Activated CD4-positive, alpha-beta T cell treated with anti-CD3 and anti-CD28 coated beads, Interleukin-2, amount 10 ng/mL, durations not matched to agents 24 days and 14 days (primary cell): ENCODE data around the gene PCMTD2. TPM values are rescaled to one million over a fixed set of nuclear protein-coding genes. Genes with fewer than 3 reads are reported as not detected.

ENCODE experiments used
- DNase-seq: peaks from one replicate; pipeline ENCODE4 v3.0.0; 2022
- H3K27ac Mint-ChIP-seq: one replicate; pipeline ENCODE4 v1.8.0; 2022; ENCODE audit warnings: mild to moderate bottlenecking, mixed read lengths
- H3K27me3 Mint-ChIP-seq: one replicate; pipeline ENCODE4 v1.8.0; 2022; ENCODE audit warnings: mixed read lengths
- H3K36me3 Mint-ChIP-seq: one replicate; pipeline ENCODE4 v1.8.0; 2022; ENCODE audit warnings: low read depth, mild to moderate bottlenecking, mixed read lengths
- H3K4me1 Mint-ChIP-seq: one replicate; pipeline ENCODE4 v1.8.0; 2021; ENCODE audit warnings: mixed read lengths
- H3K4me3 Mint-ChIP-seq: one replicate; pipeline ENCODE4 v1.8.0; 2022; ENCODE audit warnings: mild to moderate bottlenecking, moderate library complexity, mixed read lengths
- H3K9me3 Mint-ChIP-seq: one replicate; pipeline ENCODE4 v1.8.0; 2021; ENCODE audit warnings: mixed read lengths
- intact Hi-C: fragments of 100-400 bp; cut with micrococcal nuclease; formaldehyde crosslinking; loops from one replicate; pipeline ENCODE4 v1.15.1; 2023
- total RNA-seq: library from RNA; stranded (reverse); gene quantifications from 2 replicates; pipeline ENCODE4 v1.2.3, GENCODE V29; 2022

The PCMTD2 gene
- total RNA-seq, 1 donor from 2014 or later: 34.6 TPM

DNA sequence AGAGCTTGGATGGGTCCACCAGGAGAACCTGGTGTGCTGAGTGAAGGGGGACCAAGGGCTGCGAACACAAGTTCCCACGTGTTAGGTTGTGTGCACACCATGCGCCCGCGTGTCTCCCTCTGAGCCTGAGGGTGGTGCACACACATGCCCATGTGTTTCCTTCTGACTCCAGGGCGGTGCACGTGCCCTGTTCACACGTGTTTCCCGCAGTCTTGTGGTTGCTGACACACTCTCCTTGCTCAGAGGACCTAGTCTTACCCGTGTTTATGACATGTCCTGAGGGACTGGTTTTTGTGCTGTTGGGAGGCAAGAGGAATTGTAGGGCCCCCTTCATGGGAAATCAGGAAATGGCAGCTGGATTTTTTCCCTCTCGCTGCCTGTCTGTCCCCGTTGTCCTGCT is 36.3 kb upstream of the PCMTD2 start:
- no peak overlapping the region for H3K4me3 Mint-ChIP-seq
- no peaks in the 10 kb centered on the region for H3K9me3 Mint-ChIP-seq
- intact Hi-C loops: no loop called here
- peaks cover 4% of the 10 kb centered on the region for H3K4me1 Mint-ChIP-seq
- H3K27ac Mint-ChIP-seq: no peak overlapping the region
- no peaks in the 10 kb centered on the region for H3K36me3 Mint-ChIP-seq
- DNase-seq: no peak
- peaks cover 4% of the 10 kb centered on the region for H3K27me3 Mint-ChIP-seq

GRCh38 chr20:64219730-64220129 is 35.8 kb upstream of the PCMTD2 start:
- Mint-ChIP-seq H3K27me3 (peaks cover 4% of the 10 kb centered on the region), H3K36me3 (no peaks in the 10 kb centered on the region), H3K9me3 (no peaks in the 10 kb centered on the region), H3K4me3 (no peak overlapping the region), H3K4me1 (peaks cover 3% of the 10 kb centered on the region), H3K27ac (no peak overlapping the region)
- intact Hi-C loops: no loop called here
- DNase-seq: no peak

- DNase-seq: no peak
- Mint-ChIP-seq H3K27ac (no peak overlapping the region), H3K27me3 (peaks cover 4% of the 10 kb centered on the region), H3K4me1 (no peaks in the 10 kb centered on the region), H3K36me3 (no peaks in the 10 kb centered on the region), H3K4me3 (no peak overlapping the region), H3K9me3 (no peaks in the 10 kb centered on the region)
- intact Hi-C loops: no loop called here
Measured at GRCh38 chr20:64220420-64220819, 35.1 kb upstream of the PCMTD2 start.

GRCh38 chr20:64220891-64221527 is 34.5 kb upstream of the PCMTD2 start:
- intact Hi-C loops: no loop called here
- Mint-ChIP-seq H3K4me3 (no peak overlapping the region), H3K27ac (no peak overlapping the region), H3K9me3 (no peaks in the 10 kb centered on the region), H3K36me3 (no peaks in the 10 kb centered on the region), H3K27me3 (peaks cover 4% of the 10 kb centered on the region), H3K4me1 (no peaks in the 10 kb centered on the region)
- DNase-seq: no peak

GRCh38 chr20:64222291-64222735 is 33.2 kb upstream of the PCMTD2 start:
- intact Hi-C loops: no loop called here
- Mint-ChIP-seq H3K36me3 (no peaks in the 10 kb centered on the region), H3K9me3 (no peaks in the 10 kb centered on the region), H3K27me3 (peaks cover 4% of the 10 kb centered on the region), H3K4me1 (no peaks in the 10 kb centered on the region), H3K27ac (no peak overlapping the region), H3K4me3 (no peak overlapping the region)
- DNase-seq: no peak

DNA sequence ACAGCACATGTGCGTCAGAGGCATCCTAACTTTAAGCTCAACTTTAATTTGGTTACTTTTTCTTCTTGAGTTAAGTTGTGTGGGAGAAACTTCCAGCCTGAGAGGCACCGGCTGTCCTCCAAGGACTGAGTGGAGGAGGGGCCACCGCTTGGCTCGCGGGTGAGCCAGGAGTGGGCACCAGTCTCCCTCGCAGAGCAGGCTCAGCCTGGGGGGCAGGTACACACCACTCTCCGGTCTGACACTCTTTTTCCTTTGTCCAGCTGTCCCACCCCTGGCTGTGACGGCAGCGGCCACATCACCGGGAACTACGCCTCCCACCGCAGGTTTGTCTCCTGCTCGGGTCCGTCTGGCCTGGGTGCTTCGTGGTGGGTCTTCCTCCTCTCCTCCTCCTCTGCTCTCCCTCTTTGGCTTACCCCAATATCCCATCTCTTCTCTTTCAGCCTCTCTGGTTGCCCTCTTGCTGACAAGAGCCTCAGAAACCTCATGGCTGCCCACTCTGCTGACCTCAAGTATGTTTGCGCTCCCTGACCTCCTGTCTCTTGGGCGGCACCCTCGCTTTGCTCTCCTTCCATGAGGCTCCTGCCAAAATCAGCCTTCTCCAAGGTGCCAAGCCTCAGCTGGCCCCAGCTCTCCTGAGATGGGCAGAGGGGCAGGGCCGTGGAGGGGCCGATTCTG is 32.6 kb upstream of the PCMTD2 start:
- H3K27ac Mint-ChIP-seq: no peak overlapping the region
- DNase-seq: no peak
- H3K9me3 Mint-ChIP-seq: no peaks in the 10 kb centered on the region
- H3K36me3 Mint-ChIP-seq: no peaks in the 10 kb centered on the region
- peaks cover 2% of the 10 kb centered on the region for H3K27me3 Mint-ChIP-seq
- no peak overlapping the region for H3K4me3 Mint-ChIP-seq
- H3K4me1 Mint-ChIP-seq: no peaks in the 10 kb centered on the region
- intact Hi-C loops: no loop called here

DNA sequence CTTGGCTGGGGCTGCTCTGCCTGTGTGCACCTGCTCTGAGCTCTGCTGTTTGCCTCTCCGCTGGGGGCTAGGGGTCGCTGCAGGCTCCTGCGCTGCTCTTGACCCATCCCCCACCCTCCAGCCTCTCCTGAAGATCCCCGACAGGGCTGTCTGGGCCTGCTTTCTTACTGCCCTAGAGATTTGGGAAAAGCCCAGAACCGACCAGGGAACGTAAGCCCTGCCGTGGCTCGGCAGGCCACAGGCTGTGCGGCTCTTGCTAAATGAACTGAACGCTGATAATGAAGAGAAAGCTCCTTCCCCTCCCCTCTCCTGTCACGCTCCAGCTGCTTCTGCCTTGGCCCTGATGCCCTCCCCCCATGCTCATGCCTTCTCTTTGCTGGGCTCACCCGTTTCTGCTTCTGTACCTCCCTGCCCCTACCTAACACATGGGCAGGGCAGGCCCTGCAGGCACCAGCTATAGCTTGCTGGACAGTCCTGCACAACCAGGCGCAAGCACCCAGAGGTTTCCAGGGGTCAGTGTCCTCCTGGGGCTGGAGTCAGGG is 32.0 kb upstream of the PCMTD2 start:
- Mint-ChIP-seq H3K27me3 (peaks cover 5% of the 10 kb centered on the region), H3K36me3 (no peaks in the 10 kb centered on the region), H3K27ac (no peak overlapping the region), H3K4me3 (no peak overlapping the region), H3K9me3 (no peaks in the 10 kb centered on the region), H3K4me1 (no peaks in the 10 kb centered on the region)
- intact Hi-C loops: no loop called here
- DNase-seq: no peak

GRCh38 chr20:64224351-64225170 is 31.0 kb upstream of the PCMTD2 start:
- no peak for DNase-seq
- Mint-ChIP-seq H3K27ac (no peak overlapping the region), H3K4me1 (no peaks in the 10 kb centered on the region), H3K27me3 (peaks cover 3% of the 10 kb centered on the region), H3K4me3 (no peak overlapping the region), H3K9me3 (no peaks in the 10 kb centered on the region), H3K36me3 (no peaks in the 10 kb centered on the region)
- intact Hi-C loops: no loop called here

- no peak overlapping the region for H3K4me3 Mint-ChIP-seq
- H3K4me1 Mint-ChIP-seq: no peaks in the 10 kb centered on the region
- no peaks in the 10 kb centered on the region for H3K36me3 Mint-ChIP-seq
- intact Hi-C loops: no loop called here
- H3K9me3 Mint-ChIP-seq: no peaks in the 10 kb centered on the region
- peaks cover 3% of the 10 kb centered on the region for H3K27me3 Mint-ChIP-seq
- no peak overlapping the region for H3K27ac Mint-ChIP-seq
- no peak for DNase-seq
Measured at GRCh38 chr20:64225171-64225595, 30.4 kb upstream of the PCMTD2 start.

DNA sequence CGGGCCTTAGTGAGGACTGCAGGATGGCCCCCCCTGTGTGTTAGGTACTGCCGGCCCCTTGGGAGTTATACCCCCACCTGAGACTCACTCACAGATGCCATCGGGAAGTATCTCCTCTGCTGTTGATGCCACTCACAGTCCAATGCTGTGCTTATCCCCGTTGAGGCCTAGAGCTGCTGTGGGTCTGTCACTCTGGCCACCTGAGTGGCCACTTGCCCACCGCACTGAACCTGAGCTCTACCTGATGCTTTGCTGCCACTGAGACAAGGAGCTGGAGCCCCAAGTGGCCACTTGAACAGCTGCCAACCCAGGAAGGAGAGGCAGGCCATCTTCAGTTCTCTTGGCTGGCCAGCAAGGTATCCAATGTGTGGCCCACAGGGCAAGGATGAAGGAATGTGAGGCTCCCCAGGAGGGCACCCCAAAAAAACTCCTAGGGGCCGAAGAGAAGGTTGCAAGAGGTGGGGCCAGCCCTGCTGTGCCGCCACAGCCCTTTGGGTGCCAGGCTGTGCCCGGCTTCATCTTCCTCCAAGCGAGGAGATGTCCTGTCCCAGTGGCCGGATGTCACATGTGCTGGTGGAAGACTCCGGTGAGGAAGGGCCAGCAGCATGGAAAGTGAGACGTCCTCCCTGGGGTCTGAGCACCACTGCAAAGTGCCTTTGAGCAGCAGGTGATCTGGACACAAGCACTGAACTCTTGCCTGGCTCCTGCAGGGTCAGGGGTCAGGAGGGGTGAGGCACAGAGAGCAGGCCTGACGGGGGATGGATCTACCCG is 29.5 kb upstream of the PCMTD2 start:
- no peak for DNase-seq
- H3K36me3 Mint-ChIP-seq: no peaks in the 10 kb centered on the region
- H3K4me3 Mint-ChIP-seq: no peak overlapping the region
- intact Hi-C loops: no loop called here
- no peaks in the 10 kb centered on the region for H3K9me3 Mint-ChIP-seq
- H3K27me3 Mint-ChIP-seq: peaks cover 3% of the 10 kb centered on the region
- no peak overlapping the region for H3K27ac Mint-ChIP-seq
- no peaks in the 10 kb centered on the region for H3K4me1 Mint-ChIP-seq

GRCh38 chr20:64226686-64227580 is 28.6 kb upstream of the PCMTD2 start:
- no peak overlapping the region for H3K27ac Mint-ChIP-seq
- no peaks in the 10 kb centered on the region for H3K9me3 Mint-ChIP-seq
- no peaks in the 10 kb centered on the region for H3K4me1 Mint-ChIP-seq
- no peaks in the 10 kb centered on the region for H3K36me3 Mint-ChIP-seq
- intact Hi-C loops: no loop called here
- peak; percentile 65 for DNase-seq
- peaks cover 3% of the 10 kb centered on the region for H3K27me3 Mint-ChIP-seq
- no peak overlapping the region for H3K4me3 Mint-ChIP-seq

DNA sequence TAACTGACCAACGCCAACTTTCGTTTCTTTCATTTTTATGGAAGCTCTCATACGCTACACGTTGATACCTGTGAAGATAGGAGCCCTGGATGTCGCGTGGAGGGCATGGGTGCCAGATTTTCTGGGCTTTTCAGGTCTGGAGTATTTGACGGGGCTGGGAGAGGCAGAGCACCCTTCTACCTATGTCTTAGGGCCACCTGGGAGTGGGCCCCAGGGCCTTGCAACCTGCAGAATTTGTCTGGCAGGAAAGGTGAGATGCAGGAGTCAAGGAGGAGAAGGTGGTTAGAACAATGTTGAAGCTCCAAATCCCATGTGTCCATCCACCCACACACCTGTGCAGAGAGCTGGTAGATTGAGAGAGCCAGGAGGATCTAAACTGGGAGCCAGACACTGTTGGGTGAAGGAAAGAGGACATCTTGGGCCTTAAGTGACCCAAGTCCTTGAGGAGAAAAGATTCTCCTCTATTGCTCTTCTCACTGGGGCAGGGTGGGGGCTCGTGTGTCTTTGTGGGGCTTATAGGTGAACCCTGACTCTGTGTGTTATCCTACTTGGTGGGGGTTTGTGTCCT is 27.4 kb upstream of the PCMTD2 start:
- no peaks in the 10 kb centered on the region for H3K4me1 Mint-ChIP-seq
- H3K27me3 Mint-ChIP-seq: peaks cover 3% of the 10 kb centered on the region
- H3K36me3 Mint-ChIP-seq: no peaks in the 10 kb centered on the region
- no peak for DNase-seq
- H3K4me3 Mint-ChIP-seq: no peak overlapping the region
- no peaks in the 10 kb centered on the region for H3K9me3 Mint-ChIP-seq
- intact Hi-C loops: no loop called here
- no peak overlapping the region for H3K27ac Mint-ChIP-seq
